Esophagus squamous epithelium (tissue), 4 donors: Measurements from ENCODE around the gene GABRP.

Experiments used
- CTCF ChIP-seq, 6 experiments: fragments of 450-650 bp in 4 of 6; fragments of 200-600 bp in 2 of 6; sonication (generic) in 2 of 6; IDR thresholded peaks; one replicate each; pipeline ENCODE4 v1.5.1; 2016 to 2019; ENCODE audit warnings: antibody characterized with exemption in 6 of 6, mild to moderate bottlenecking in 4 of 6, moderate library complexity in 4 of 6
- POLR2A ChIP-seq, 4 donors: fragments of 450-650 bp; IDR thresholded peaks; one replicate each; pipeline ENCODE4 v1.6.1; 2017; ENCODE audit warnings: antibody characterized with exemption in 4 of 4, mild to moderate bottlenecking in 4 of 4, moderate library complexity in 3 of 4

- TF ChIP-seq CTCF (IDR thresholded peaks at IDR 0.05) (peak in 1 of 6 experiments; percentile 7), POLR2A (IDR thresholded peaks at IDR 0.05) (no peak)
Observed at GRCh38 chr5:170747851-170748250, 35.7 kb upstream of the GABRP start.
